ENCODE measurements around the gene IQGAP2. TPM values are rescaled to one million over a fixed set of nuclear protein-coding genes. Genes with fewer than 3 reads are reported as not detected.

The IQGAP2 gene
- total and polyA plus RNA-seq, 2 of the 8 experiments (the other 6 are each of a cell fraction or from before 2014, with no cell fraction given): 19.7 to 66.0 TPM

GRCh38 chr5:76397200-76397599 is 5.9 kb upstream of the IQGAP2 start:
- Histone ChIP-seq H3K79me2 (ENCODE audit: control insufficient read depth in 1 of 2, insufficient read depth in 2 of 2, low read length in 2 of 2) (no peaks in the 10 kb centered on the region), H4K5ac (ENCODE audit: insufficient read length, low read depth, low read length) (no peak overlapping the region), H2BK15ac (ENCODE audit: low read length) (no peak overlapping the region), H3K79me1 (ENCODE audit: low read depth, low read length) (no peaks in the 10 kb centered on the region), H2BK120ac (replicated peaks; ENCODE audit: low read depth, low read length) (no peak overlapping the region), H3K27ac (ENCODE audit: low read depth, low read length) (no peak overlapping the region), H3K4me1 (replicated peaks in 1 of 4; ENCODE audit: control insufficient read depth in 3 of 4, insufficient read depth in 4 of 4, low read length in 3 of 4) (peaks cover 0 to 7% (median 1%) of the 10 kb centered on the region in 4 experiments; a peak in 2 of 7 replicates), H4K8ac (ENCODE audit: extremely low read depth, insufficient read depth, low read length) (no peak overlapping the region), H3K14ac (ENCODE audit: insufficient read length) (no peak overlapping the region), H3K9ac (replicated peaks in 1 of 4; ENCODE audit: extremely low read depth in 1 of 4, low read depth in 3 of 4, low read length in 3 of 4) (no peak overlapping the region), H3K27me3 (replicated peaks in 1 of 4; ENCODE audit: control insufficient read depth in 3 of 4, extremely low read depth in 1 of 4, insufficient read depth in 3 of 4, low read length in 3 of 4) (no peaks in the 10 kb centered on the region), H3K23ac (ENCODE audit: insufficient read length) (no peak overlapping the region), H2AK5ac (ENCODE audit: low read depth, low read length) (no peak overlapping the region), H3K23me2 (ENCODE audit: low read depth, low read length) (no peaks in the 10 kb centered on the region; the same call in 1 of the 2 replicates), H3K4me2 (ENCODE audit: insufficient read depth in 1 of 2, low read depth in 2 of 2, low read length in 2 of 2) (no peak overlapping the region), H2AFZ (ENCODE audit: low read length) (no peak overlapping the region), H3K9me3 (ENCODE audit: insufficient read depth in 2 of 2, low read depth in 1 of 2, low read length in 1 of 2) (no peaks in the 10 kb centered on the region), H2BK5ac (ENCODE audit: low read depth, low read length) (no peak overlapping the region), H3K4me3 (ENCODE audit: extremely low read depth in 1 of 4, insufficient read depth in 2 of 4, low read depth in 3 of 4, low read length in 4 of 4) (no peak overlapping the region), H4K20me1 (replicated peaks in 1 of 2; ENCODE audit: control insufficient read depth in 1 of 2, insufficient read depth in 2 of 2, low read length in 2 of 2) (no peaks in the 10 kb centered on the region), H3K18ac (ENCODE audit: extremely low read depth, low read length) (no peak overlapping the region), H3K4ac (replicated peaks; ENCODE audit: insufficient read length, low read depth, low read length) (no peak overlapping the region), H3K36me3 (ENCODE audit: control insufficient read depth in 2 of 4, insufficient read depth in 4 of 4, low read length in 3 of 4) (no peaks in the 10 kb centered on the region), H4K91ac (replicated peaks; ENCODE audit: insufficient read length, low read length) (no peak overlapping the region), H3K56ac (replicated peaks; ENCODE audit: insufficient read length, low read depth, low read length) (no peak overlapping the region), H2BK12ac (ENCODE audit: low read depth, low read length) (no peak overlapping the region), H2BK20ac (ENCODE audit: low read length) (no peak overlapping the region)
- FAIRE-seq: no peak
- WGBS, 2 experiments (ENCODE audit: extremely low coverage in 1 of 2, insufficient coverage in 1 of 2, insufficient read length in 1 of 2, insufficient replicate concordance in 2 of 2, low coverage in 1 of 2, low lambda C conversion rate in 2 of 2, missing lambda C conversion rate in 1 of 2): 92% methylated on average over 2 of the region's 2 CpGs; no CpG with 5 or more reads in 1 of the 2 experiments
- no peak for DNase-seq (ENCODE audit: low read depth in 1 of 2, low spot score in 2 of 2)
- TF ChIP-seq TCF12 (IDR thresholded peaks at IDR 0.05; ENCODE audit: low read depth, low read length) (no peak), KDM1A (IDR thresholded peaks at IDR 0.05; ENCODE audit: borderline replicate concordance, low read length) (0 out of 2 replicates have a peak, but pooled peaks have one; percentile 18)
- ChIA-PET CTCF (ENCODE audit: partially characterized antibody) (interaction anchor here (1.4 to 1.8 kb wide), 2 partner anchors 59 to 205 kb away, joined by 6 to 7 read pairs; no protein-coding TSS in a partner anchor), POLR2A (ENCODE audit: partially characterized antibody) (no interaction called here)

All from H1 (cell line).